SK-N-SH (cell line): Measurements from ENCODE around the gene NPAS3. TPM values are rescaled to one million over a fixed set of nuclear protein-coding genes. Genes with fewer than 3 reads are reported as not detected.

ENCODE experiments used
- CTCF ChIA-PET: fragments of 300-600, 350-600 bp; formaldehyde crosslinking; extraction: SDS; loops from one replicate; lab custom pipeline; 2021; lab: Yijun Ruan, JAX
- POLR2A ChIA-PET: fragments of 350-600 bp; sonication (Branson Sonifier 250); formaldehyde crosslinking; extraction: SDS; loops from one replicate; lab custom pipeline; 2020; ENCODE audit warnings: antibody characterized with exemption, inconsistent platforms; lab: Yijun Ruan, JAX
- DNase-seq: peaks from one replicate; pipeline ENCODE4 v3.0.0; 2012
- H2AFZ ChIP-seq: fragments of 200-600 bp; sonication (generic); 2 replicates; pipeline ENCODE4 v1.8.1; 2016; ENCODE audit warnings: antibody characterized with exemption, mild to moderate bottlenecking, low read depth
- H3F3A ChIP-seq: fragments of 200-600 bp; sonication (generic); replicated peaks from 2 replicates; pipeline ENCODE3; 2016; ENCODE audit warnings: antibody characterized with exemption, mild to moderate bottlenecking; ENCODE audit not compliant: insufficient read depth
- H3K27ac ChIP-seq, 2 experiments: fragments of 200-500 bp in 1 of 2; fragments of 200-600 bp in 1 of 2; sonication (Bioruptor generic) in 1 of 2; sonication (generic), shearing (Covaris generic) in 1 of 2; 2 replicates each; pipeline versions ENCODE4 v1.5.1 to v1.6.1; 2014 to 2016; ENCODE audit warnings: low read depth in 2 of 2, inconsistent platforms in 1 of 2, low read length in 1 of 2, mild to moderate bottlenecking in 1 of 2, mixed read lengths in 1 of 2
- H3K27me3 ChIP-seq: fragments of 200-600 bp; sonication (generic), shearing (Covaris generic); 2 replicates; pipeline ENCODE4 v1.6.1; 2016; ENCODE audit warnings: mixed run types; ENCODE audit not compliant: insufficient read depth
- H3K36me3 ChIP-seq, 2 experiments: fragments of 200-500 bp in 1 of 2; fragments of 200-600 bp in 1 of 2; sonication (Bioruptor generic) in 1 of 2; sonication (generic) in 1 of 2; replicated peaks in 1 of 2; 2 replicates each; pipeline versions ENCODE3 to v1.5.1; 2014 to 2016; ENCODE audit warnings: low read length in 1 of 2, mild to moderate bottlenecking in 1 of 2; ENCODE audit not compliant: insufficient read depth in 2 of 2, control insufficient read depth in 1 of 2
- H3K4me1 ChIP-seq, 2 experiments: fragments of 200-500 bp in 1 of 2; fragments of 200-600 bp in 1 of 2; sonication (Bioruptor generic) in 1 of 2; sonication (generic), shearing (Covaris generic) in 1 of 2; 2 replicates each; pipeline versions ENCODE4 v1.5.1 to v1.6.1; 2014 to 2016; ENCODE audit warnings: low read depth in 1 of 2, low read length in 1 of 2, mixed run types in 1 of 2; ENCODE audit not compliant: insufficient read depth in 2 of 2, control insufficient read depth in 1 of 2
- H3K4me2 ChIP-seq: fragments of 200-600 bp; sonication (generic), shearing (Covaris generic); 2 replicates; pipeline ENCODE4 v1.6.1; 2017; ENCODE audit warnings: mixed run types
- H3K4me3 ChIP-seq, 2 experiments: fragments of 200-500 bp in 1 of 2; fragments of 200-600 bp in 1 of 2; sonication (Bioruptor generic) in 1 of 2; sonication (generic), shearing (Covaris generic) in 1 of 2; 2 replicates each; pipeline versions ENCODE4 v1.5.1 to v1.8.1; 2014 to 2016; ENCODE audit warnings: low read depth in 2 of 2, inconsistent platforms in 1 of 2, low read length in 1 of 2, mild to moderate bottlenecking in 1 of 2, mixed read lengths in 1 of 2, moderate library complexity in 1 of 2
- H3K79me2 ChIP-seq: fragments of 200-600 bp; sonication (generic); 2 replicates; pipeline ENCODE4 v1.8.1; 2017; ENCODE audit warnings: mild to moderate bottlenecking; ENCODE audit not compliant: insufficient read depth
- H3K9ac ChIP-seq: fragments of 200-600 bp; sonication (generic); 2 replicates; pipeline ENCODE4 v1.6.1; 2017; ENCODE audit warnings: mixed run types
- H3K9me2 ChIP-seq: fragments of 200-600 bp; sonication (generic); 2 replicates; pipeline ENCODE4 v1.6.1; 2017; ENCODE audit warnings: mixed run types
- H3K9me3 ChIP-seq: fragments of 200-600 bp; sonication (generic); 2 replicates; pipeline ENCODE4 v1.6.1; 2017; ENCODE audit warnings: mixed run types, mild to moderate bottlenecking, moderate library complexity
- H4K20me1 ChIP-seq: fragments of 200-600 bp; sonication (generic); 2 replicates; pipeline ENCODE4 v1.6.1; 2017; ENCODE audit warnings: mild to moderate bottlenecking, mixed run types; ENCODE audit not compliant: insufficient read depth
- CHD2 ChIP-seq: fragments of 150-350 bp; IDR thresholded peaks from 2 replicates; pipeline ENCODE4 v1.6.1; 2018; ENCODE audit warnings: low read length; ENCODE audit not compliant: partially characterized antibody
- CTCF ChIP-seq: fragments of 200-600 bp; sonication (generic); IDR thresholded peaks from 2 replicates; pipeline ENCODE4 v1.6.1; 2017; ENCODE audit warnings: antibody characterized with exemption, mild to moderate bottlenecking, moderate library complexity
- FOXJ3 ChIP-seq: sonication (generic); formaldehyde crosslinking; IDR thresholded peaks from 2 replicates; pipeline ENCODE4 v1.5.1; 2020; ENCODE audit warnings: mild to moderate bottlenecking, missing genetic modification reagents
- FOXM1 ChIP-seq: IDR thresholded peaks from 2 replicates; pipeline ENCODE4 v1.4.0; 2012; ENCODE audit warnings: low read depth, mild to moderate bottlenecking
- GATA2 ChIP-seq: sonication (generic); formaldehyde crosslinking; IDR thresholded peaks from 2 replicates; pipeline ENCODE4 v1.5.0; 2020; ENCODE audit warnings: mild to moderate bottlenecking, missing genetic modification reagents
- IRF3 ChIP-seq: fragments of 150-350 bp; IDR thresholded peaks from 2 replicates; pipeline ENCODE4 v1.6.1; 2016; ENCODE audit warnings: mild to moderate bottlenecking, low read depth, low read length
- JUND ChIP-seq: IDR thresholded peaks from 2 replicates; pipeline ENCODE4 v1.4.0; 2012
- MAX ChIP-seq: IDR thresholded peaks from 2 replicates; pipeline ENCODE4 v1.4.0; 2012; ENCODE audit warnings: low read depth
- MEF2A ChIP-seq: IDR thresholded peaks from 2 replicates; pipeline ENCODE4 v1.4.0; 2012; ENCODE audit warnings: low read depth, borderline replicate concordance
- MXI1 ChIP-seq: IDR thresholded peaks from 2 replicates; pipeline ENCODE4 v1.6.1; 2012; ENCODE audit warnings: mild to moderate bottlenecking, low read depth, low read length, improper control_type of control experiment
- POLR2AphosphoS5 ChIP-seq: IDR thresholded peaks from 2 replicates; pipeline ENCODE4 v1.6.1; 2012; ENCODE audit warnings: low read depth, low read length
- RAD21 ChIP-seq: IDR thresholded peaks from 2 replicates; pipeline ENCODE4 v1.6.1; 2012; ENCODE audit warnings: mild to moderate bottlenecking, low read length
- REST ChIP-seq: IDR thresholded peaks from 2 replicates; pipeline ENCODE4 v1.6.1; 2012; ENCODE audit warnings: mild to moderate bottlenecking, low read depth, low read length, moderate library complexity
- RFX5 ChIP-seq: IDR thresholded peaks from 2 replicates; pipeline ENCODE4 v1.6.1; 2012; ENCODE audit warnings: mild to moderate bottlenecking, improper control_type of control experiment, low read length
- SMC3 ChIP-seq: IDR thresholded peaks from 2 replicates; pipeline ENCODE4 v1.6.1; 2012; ENCODE audit warnings: low read depth, low read length, improper control_type of control experiment
- TAF1 ChIP-seq: IDR thresholded peaks from 2 replicates; pipeline ENCODE4 v1.6.1; 2012; ENCODE audit warnings: low read depth, mild to moderate bottlenecking, low read length, moderate library complexity, borderline replicate concordance
- USF2 ChIP-seq: fragments of 150-350 bp; IDR thresholded peaks from 2 replicates; pipeline ENCODE4 v1.6.1; 2017; ENCODE audit warnings: antibody characterized with exemption, low read length, low read depth, borderline replicate concordance
- YY1 ChIP-seq: IDR thresholded peaks from 2 replicates; pipeline ENCODE4 v1.4.0; 2012; ENCODE audit warnings: low read depth, mild to moderate bottlenecking
- ZBTB33 ChIP-seq: IDR thresholded peaks from 2 replicates; pipeline ENCODE4 v1.4.0; 2012; ENCODE audit warnings: low read depth, borderline replicate concordance
- WGBS: methylation state at CpG from one replicate; pipeline ENCODE4 v1.1.6; 2017; ENCODE audit warnings: low lambda C conversion rate; 5-methylcytosine and 5-hydroxymethylcytosine counted together
- polyA plus RNA-seq, 3 experiments: library from polyadenylated mRNA; depleted of rRNA; stranded (reverse); fragments of >200 nt; gene quantifications; 2 replicates each; pipeline ENCODE4 v1.2.3, GENCODE V29; 2012

NPAS3 gene
- polyA plus RNA-seq, 1 of the 3 experiments (the other 2 are of a cell fraction): 4.3 TPM

- no peaks in the 10 kb centered on the region for H3K4me1 ChIP-seq
- no peaks in the 10 kb centered on the region for H3K27me3 ChIP-seq
- peaks cover 3% of the 10 kb centered on the region for H3F3A ChIP-seq
- H3K9me2 ChIP-seq: no peaks in the 10 kb centered on the region
- no peaks in the 10 kb centered on the region for H3K36me3 ChIP-seq
- no peak for TF ChIP-seq MXI1
- TF ChIP-seq RAD21: no peak
- no peak for TF ChIP-seq CTCF
- H3K9ac ChIP-seq: no peak overlapping the region
- H3K4me3 ChIP-seq: no peak overlapping the region
- H2AFZ ChIP-seq: no peak overlapping the region
- H3K79me2 ChIP-seq: no peaks in the 10 kb centered on the region
- no peak for DNase-seq
- CTCF ChIA-PET: no interaction called here
- no peak overlapping the region for H3K27ac ChIP-seq
- no peaks in the 10 kb centered on the region for H4K20me1 ChIP-seq
- H3K4me2 ChIP-seq: no peak overlapping the region
- no peaks in the 10 kb centered on the region for H3K9me3 ChIP-seq
- POLR2A ChIA-PET: no interaction called here
Measured at GRCh38 chr14:33191855-33192254, 253.2 kb downstream of the NPAS3 start.

- no peaks in the 10 kb centered on the region for H4K20me1 ChIP-seq
- ChIA-PET POLR2A (no interaction called here), CTCF (no interaction called here)
- H3K36me3 ChIP-seq: no peaks in the 10 kb centered on the region
- H3F3A ChIP-seq: peaks cover 3% of the 10 kb centered on the region
- no peaks in the 10 kb centered on the region for H3K9me2 ChIP-seq
- H3K9ac ChIP-seq: no peak overlapping the region
- DNase-seq: no peak
- H3K27ac ChIP-seq: no peak overlapping the region
- no peaks in the 10 kb centered on the region for H3K27me3 ChIP-seq
- no peak overlapping the region for H3K4me2 ChIP-seq
- H3K79me2 ChIP-seq: no peaks in the 10 kb centered on the region
- H3K4me3 ChIP-seq: no peak overlapping the region
- 83% methylated on average over 4 of the region's 4 CpGs for WGBS
- no peaks in the 10 kb centered on the region for H3K4me1 ChIP-seq
- no peak overlapping the region for H2AFZ ChIP-seq
- no peaks in the 10 kb centered on the region for H3K9me3 ChIP-seq
- no peak for TF ChIP-seq GATA2
- TF ChIP-seq USF2: no peak
- no peak for TF ChIP-seq RAD21
- no peak for TF ChIP-seq CHD2
- no peak for TF ChIP-seq MAX
- TF ChIP-seq FOXM1: no peak
- TF ChIP-seq JUND: no peak
- no peak for TF ChIP-seq RFX5
- no peak for TF ChIP-seq YY1
- no peak for TF ChIP-seq ZBTB33
- no peak for TF ChIP-seq POLR2AphosphoS5
- TF ChIP-seq REST: no peak
- no peak for TF ChIP-seq FOXJ3 (CRISPR knock-in tag)
- TF ChIP-seq SMC3: no peak
- no peak for TF ChIP-seq IRF3
- no peak for TF ChIP-seq MEF2A
- TF ChIP-seq TAF1: no peak
Measured at GRCh38 chr14:33194551-33194950, 255.9 kb downstream of the NPAS3 start.
